GM19025 (cell line): ENCODE results near the gene FHIT.

ENCODE experiments used
- ATAC-seq: cut with Tn5 transposase; IDR thresholded peaks from one replicate; pipeline ENCODE4 v1.9.1; 2021; ENCODE audit warnings: mild to moderate bottlenecking, low read depth, moderate library complexity; ENCODE audit not compliant: unreplicated experiment

FHIT gene

GRCh38 chr3:60276615-60277014 is 974.6 kb downstream of the FHIT start:
- ATAC-seq = no peak

- no peak for ATAC-seq
Observed at GRCh38 chr3:60274646-60275045, 976.6 kb downstream of the FHIT start.

- ATAC-seq = no peak
Observed at GRCh38 chr3:60274098-60274497, 977.2 kb downstream of the FHIT start.

GRCh38 chr3:60269829-60270266 is 981.4 kb downstream of the FHIT start:
- no peak for ATAC-seq

- no peak for ATAC-seq
Observed at GRCh38 chr3:60269377-60269776, 981.9 kb downstream of the FHIT start.

- ATAC-seq = no peak
Observed at GRCh38 chr3:60268123-60268522, 983.1 kb downstream of the FHIT start.

GRCh38 chr3:60266444-60266843 is 984.8 kb downstream of the FHIT start:
- no peak for ATAC-seq

- no peak for ATAC-seq
Observed at GRCh38 chr3:60263191-60263590, 988.1 kb downstream of the FHIT start.

GRCh38 chr3:60262546-60262945 is 988.7 kb downstream of the FHIT start:
- no peak for ATAC-seq

- ATAC-seq = no peak
Observed at GRCh38 chr3:60260546-60260945, 990.7 kb downstream of the FHIT start.

GRCh38 chr3:60250810-60251209 is 1000.4 kb downstream of the FHIT start:
- no peak for ATAC-seq

- no peak for ATAC-seq
Observed at GRCh38 chr3:60250206-60250605, 1001.0 kb downstream of the FHIT start.

- ATAC-seq = no peak
Observed at GRCh38 chr3:60246361-60246760, 1004.9 kb downstream of the FHIT start.

GRCh38 chr3:60243456-60243855 is 1007.8 kb downstream of the FHIT start:
- no peak for ATAC-seq

- ATAC-seq = no peak
Observed at GRCh38 chr3:60240492-60240891, 1010.8 kb downstream of the FHIT start.

- no peak for ATAC-seq
Observed at GRCh38 chr3:60238550-60238949, 1012.7 kb downstream of the FHIT start.

- ATAC-seq = no peak
Observed at GRCh38 chr3:60229502-60229901, 1021.8 kb downstream of the FHIT start.

GRCh38 chr3:60228823-60229222 is 1022.4 kb downstream of the FHIT start:
- no peak for ATAC-seq

- no peak for ATAC-seq
Observed at GRCh38 chr3:60226912-60227311, 1024.3 kb downstream of the FHIT start.

GRCh38 chr3:60225848-60226247 is 1025.4 kb downstream of the FHIT start:
- ATAC-seq = no peak

GRCh38 chr3:60220768-60221167 is 1030.5 kb downstream of the FHIT start:
- ATAC-seq = no peak

GRCh38 chr3:60219501-60219900 is 1031.8 kb downstream of the FHIT start:
- ATAC-seq = no peak

- no peak for ATAC-seq
Observed at GRCh38 chr3:60217156-60217911, 1033.9 kb downstream of the FHIT start.
